HEK293 (cell line): ENCODE measurements around the gene PKM.

Experiments used
- CTCF ChIA-PET: fragments of 350-600 bp; formaldehyde crosslinking; extraction: SDS; loops from one replicate; lab custom pipeline; 2021; ENCODE audit warnings: antibody characterized with exemption; lab: Yijun Ruan, JAX
- POLR2A ChIA-PET: fragments of 300-600 bp; formaldehyde crosslinking; extraction: SDS; loops from one replicate; lab custom pipeline; 2020; ENCODE audit warnings: antibody characterized with exemption, inconsistent platforms; lab: Yijun Ruan, JAX
- H3K27ac ChIP-seq: fragments of 200-500 bp; sonication (Bioruptor generic); 2 replicates; pipeline ENCODE4 v1.5.1; 2014; ENCODE audit warnings: low read depth, low read length, control low read depth, inconsistent platforms; ENCODE audit errors: extremely low read depth
- H3K36me3 ChIP-seq, 2 experiments: fragments of 200-500 bp in 1 of 2; sonication (Bioruptor generic) in 1 of 2; 1 replicate in 1 of 2; 2 replicates in 1 of 2; pipeline ENCODE4 v1.5.1; 2014 to 2017; ENCODE audit warnings: inconsistent platforms in 2 of 2, low read length in 2 of 2; ENCODE audit not compliant: control insufficient read depth in 2 of 2, insufficient read depth in 1 of 2
- H3K4me1 ChIP-seq: fragments of 200-500 bp; sonication (Bioruptor generic); 2 replicates; pipeline ENCODE4 v1.5.1; 2014; ENCODE audit warnings: mild to moderate bottlenecking, low read length, inconsistent platforms; ENCODE audit not compliant: control insufficient read depth, insufficient read depth
- H3K4me3 ChIP-seq: 2 replicates; pipeline ENCODE4 v1.5.1; 2011; ENCODE audit warnings: low read depth, mild to moderate bottlenecking, control low read depth, low read length, moderate library complexity
- H3K9me3 ChIP-seq: fragments of 200-500 bp; sonication (Bioruptor generic); 2 replicates; pipeline ENCODE4 v1.5.1; 2014; ENCODE audit warnings: low read depth, low read length, inconsistent platforms; ENCODE audit not compliant: control insufficient read depth, insufficient read depth
- BCL11A ChIP-seq: fragments of 450-650 bp; formaldehyde crosslinking; IDR thresholded peaks from 2 replicates; pipeline ENCODE4 v1.5.1; 2016; ENCODE audit warnings: low read depth, missing biosample characterization, missing genetic modification characterization
- EGR2 ChIP-seq: fragments of 450-650 bp; formaldehyde crosslinking; IDR thresholded peaks from 2 replicates; pipeline ENCODE4 v1.5.1; 2016; ENCODE audit warnings: low read depth, missing biosample characterization, missing genetic modification characterization
- TRIM28 ChIP-seq: IDR thresholded peaks from 2 replicates; pipeline ENCODE4 v1.6.1; 2011; ENCODE audit warnings: low read length, control low read depth, borderline replicate concordance
- ZNF112 ChIP-seq: fragments of 450-650 bp; formaldehyde crosslinking; IDR thresholded peaks from 2 replicates; pipeline ENCODE4 v1.5.0; 2017; ENCODE audit warnings: missing biosample characterization, missing genetic modification characterization
- ZNF280D ChIP-seq: fragments of 450-650 bp; formaldehyde crosslinking; IDR thresholded peaks from 2 replicates; pipeline ENCODE4 v1.5.1; 2016; ENCODE audit warnings: missing biosample characterization, missing genetic modification characterization
- ZNF292 ChIP-seq: fragments of 450-650 bp; formaldehyde crosslinking; IDR thresholded peaks from 2 replicates; pipeline ENCODE4 v1.5.1; 2016; ENCODE audit warnings: low read depth, missing biosample characterization, missing genetic modification characterization, borderline replicate concordance
- ZNF302 ChIP-seq: fragments of 450-650 bp; formaldehyde crosslinking; IDR thresholded peaks from 2 replicates; pipeline ENCODE4 v1.5.1; 2016; ENCODE audit warnings: missing biosample characterization, missing genetic modification characterization, low read depth
- ZNF404 ChIP-seq: fragments of 450-650 bp; formaldehyde crosslinking; IDR thresholded peaks from 2 replicates; pipeline ENCODE4 v1.5.1; 2017; ENCODE audit warnings: missing biosample characterization, missing genetic modification characterization
- ZNF560 ChIP-seq: fragments of 450-650 bp; formaldehyde crosslinking; IDR thresholded peaks from 2 replicates; pipeline ENCODE4 v1.5.1; 2017; ENCODE audit warnings: missing biosample characterization, missing genetic modification characterization, borderline replicate concordance
- ZNF585B ChIP-seq: fragments of 450-650 bp; formaldehyde crosslinking; IDR thresholded peaks from 2 replicates; pipeline ENCODE4 v1.5.1; 2016; ENCODE audit warnings: missing biosample characterization, missing genetic modification characterization
- ZNF624 ChIP-seq: fragments of 450-650 bp; formaldehyde crosslinking; IDR thresholded peaks from 2 replicates; pipeline ENCODE4 v1.5.1; 2017; ENCODE audit warnings: missing biosample characterization, missing genetic modification characterization
- TF ChIP-seq, protein P1 (sequence below): fragments of 450-650 bp; formaldehyde crosslinking; IDR thresholded peaks from 2 replicates; pipeline ENCODE4 v1.5.1; 2016; ENCODE audit warnings: missing biosample characterization, missing genetic modification characterization
- TF ChIP-seq, protein P2 (sequence below): fragments of 450-650 bp; formaldehyde crosslinking; IDR thresholded peaks from 2 replicates; pipeline ENCODE4 v1.5.1; 2016; ENCODE audit warnings: missing biosample characterization, missing genetic modification characterization, borderline replicate concordance

The PKM gene

GRCh38 chr15:72176159-72176558 lies 54.8 kb downstream of the PKM start:
- H3K4me3 ChIP-seq = no peak overlapping the region
- no peak overlapping the region for H3K27ac ChIP-seq
- no peaks in the 10 kb centered on the region for H3K36me3 ChIP-seq
- TF ChIP-seq, protein P1, sequence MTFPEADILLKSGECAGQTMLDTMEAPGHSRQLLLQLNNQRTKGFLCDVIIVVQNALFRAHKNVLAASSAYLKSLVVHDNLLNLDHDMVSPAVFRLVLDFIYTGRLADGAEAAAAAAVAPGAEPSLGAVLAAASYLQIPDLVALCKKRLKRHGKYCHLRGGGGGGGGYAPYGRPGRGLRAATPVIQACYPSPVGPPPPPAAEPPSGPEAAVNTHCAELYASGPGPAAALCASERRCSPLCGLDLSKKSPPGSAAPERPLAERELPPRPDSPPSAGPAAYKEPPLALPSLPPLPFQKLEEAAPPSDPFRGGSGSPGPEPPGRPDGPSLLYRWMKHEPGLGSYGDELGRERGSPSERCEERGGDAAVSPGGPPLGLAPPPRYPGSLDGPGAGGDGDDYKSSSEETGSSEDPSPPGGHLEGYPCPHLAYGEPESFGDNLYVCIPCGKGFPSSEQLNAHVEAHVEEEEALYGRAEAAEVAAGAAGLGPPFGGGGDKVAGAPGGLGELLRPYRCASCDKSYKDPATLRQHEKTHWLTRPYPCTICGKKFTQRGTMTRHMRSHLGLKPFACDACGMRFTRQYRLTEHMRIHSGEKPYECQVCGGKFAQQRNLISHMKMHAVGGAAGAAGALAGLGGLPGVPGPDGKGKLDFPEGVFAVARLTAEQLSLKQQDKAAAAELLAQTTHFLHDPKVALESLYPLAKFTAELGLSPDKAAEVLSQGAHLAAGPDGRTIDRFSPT (tag by site-specific recombination) = no peak
- TF ChIP-seq ZNF404 (tag by site-specific recombination) = no peak
- TF ChIP-seq ZNF292 (tag by site-specific recombination) = no peak
- TF ChIP-seq ZNF302 (tag by site-specific recombination) = no peak
- no peak for TF ChIP-seq EGR2 (tag by site-specific recombination)
- no peak for TF ChIP-seq TRIM28
- TF ChIP-seq, protein P2, sequence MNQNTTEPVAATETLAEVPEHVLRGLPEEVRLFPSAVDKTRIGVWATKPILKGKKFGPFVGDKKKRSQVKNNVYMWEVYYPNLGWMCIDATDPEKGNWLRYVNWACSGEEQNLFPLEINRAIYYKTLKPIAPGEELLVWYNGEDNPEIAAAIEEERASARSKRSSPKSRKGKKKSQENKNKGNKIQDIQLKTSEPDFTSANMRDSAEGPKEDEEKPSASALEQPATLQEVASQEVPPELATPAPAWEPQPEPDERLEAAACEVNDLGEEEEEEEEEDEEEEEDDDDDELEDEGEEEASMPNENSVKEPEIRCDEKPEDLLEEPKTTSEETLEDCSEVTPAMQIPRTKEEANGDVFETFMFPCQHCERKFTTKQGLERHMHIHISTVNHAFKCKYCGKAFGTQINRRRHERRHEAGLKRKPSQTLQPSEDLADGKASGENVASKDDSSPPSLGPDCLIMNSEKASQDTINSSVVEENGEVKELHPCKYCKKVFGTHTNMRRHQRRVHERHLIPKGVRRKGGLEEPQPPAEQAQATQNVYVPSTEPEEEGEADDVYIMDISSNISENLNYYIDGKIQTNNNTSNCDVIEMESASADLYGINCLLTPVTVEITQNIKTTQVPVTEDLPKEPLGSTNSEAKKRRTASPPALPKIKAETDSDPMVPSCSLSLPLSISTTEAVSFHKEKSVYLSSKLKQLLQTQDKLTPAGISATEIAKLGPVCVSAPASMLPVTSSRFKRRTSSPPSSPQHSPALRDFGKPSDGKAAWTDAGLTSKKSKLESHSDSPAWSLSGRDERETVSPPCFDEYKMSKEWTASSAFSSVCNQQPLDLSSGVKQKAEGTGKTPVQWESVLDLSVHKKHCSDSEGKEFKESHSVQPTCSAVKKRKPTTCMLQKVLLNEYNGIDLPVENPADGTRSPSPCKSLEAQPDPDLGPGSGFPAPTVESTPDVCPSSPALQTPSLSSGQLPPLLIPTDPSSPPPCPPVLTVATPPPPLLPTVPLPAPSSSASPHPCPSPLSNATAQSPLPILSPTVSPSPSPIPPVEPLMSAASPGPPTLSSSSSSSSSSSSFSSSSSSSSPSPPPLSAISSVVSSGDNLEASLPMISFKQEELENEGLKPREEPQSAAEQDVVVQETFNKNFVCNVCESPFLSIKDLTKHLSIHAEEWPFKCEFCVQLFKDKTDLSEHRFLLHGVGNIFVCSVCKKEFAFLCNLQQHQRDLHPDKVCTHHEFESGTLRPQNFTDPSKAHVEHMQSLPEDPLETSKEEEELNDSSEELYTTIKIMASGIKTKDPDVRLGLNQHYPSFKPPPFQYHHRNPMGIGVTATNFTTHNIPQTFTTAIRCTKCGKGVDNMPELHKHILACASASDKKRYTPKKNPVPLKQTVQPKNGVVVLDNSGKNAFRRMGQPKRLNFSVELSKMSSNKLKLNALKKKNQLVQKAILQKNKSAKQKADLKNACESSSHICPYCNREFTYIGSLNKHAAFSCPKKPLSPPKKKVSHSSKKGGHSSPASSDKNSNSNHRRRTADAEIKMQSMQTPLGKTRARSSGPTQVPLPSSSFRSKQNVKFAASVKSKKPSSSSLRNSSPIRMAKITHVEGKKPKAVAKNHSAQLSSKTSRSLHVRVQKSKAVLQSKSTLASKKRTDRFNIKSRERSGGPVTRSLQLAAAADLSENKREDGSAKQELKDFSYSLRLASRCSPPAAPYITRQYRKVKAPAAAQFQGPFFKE = no peak
- TF ChIP-seq ZNF280D (tag by site-specific recombination) = no peak
- TF ChIP-seq ZNF560 (tag by site-specific recombination) = no peak
- no peak for TF ChIP-seq ZNF585B
- no peak for TF ChIP-seq ZNF112
- no peak for TF ChIP-seq BCL11A (tag by site-specific recombination)
- TF ChIP-seq ZNF624 (tag by site-specific recombination) = no peak
- CTCF ChIA-PET = interaction anchor here (0.6 to 0.7 kb wide), 2 partner anchors 18 to 110 kb away, joined by 3 read pairs; no protein-coding TSS in a partner anchor
- H3K9me3 ChIP-seq = no peaks in the 10 kb centered on the region
- peaks cover 3% of the 10 kb centered on the region; the same call in 1 of the 2 replicates for H3K4me1 ChIP-seq
- POLR2A ChIA-PET = interaction anchor here (1.3 kb wide), 1 partner anchor 55 kb away, joined by 3 read pairs; the partner anchor contains the start of gene PKM
